Endodermal cell (in vitro differentiated cells): ENCODE results near the gene ACTL8. TPM values are rescaled to one million over a fixed set of nuclear protein-coding genes. Genes with fewer than 3 reads are reported as not detected.

ENCODE experiments used
- DNase-seq: peaks from one replicate; pipeline ENCODE4 v3.0.0-alpha.2; 2017
- H3K27ac ChIP-seq: 2 replicates; pipeline ENCODE4 v1.5.1; 2013; ENCODE audit warnings: mild to moderate bottlenecking, low read depth, low read length, moderate library complexity
- H3K27me3 ChIP-seq: 2 replicates; pipeline ENCODE4 v1.6.1; 2013; ENCODE audit warnings: mild to moderate bottlenecking, low read length, moderate library complexity; ENCODE audit not compliant: insufficient read depth, control insufficient read depth, poor library complexity, severe bottlenecking
- H3K36me3 ChIP-seq: 2 replicates; pipeline ENCODE4 v1.7.0; 2013; ENCODE audit warnings: mild to moderate bottlenecking, low read length, moderate library complexity; ENCODE audit not compliant: control insufficient read depth, insufficient read depth
- H3K4me1 ChIP-seq: one replicate; pipeline ENCODE4 v1.7.0; 2013; ENCODE audit warnings: low read length; ENCODE audit not compliant: control insufficient read depth, insufficient read depth
- H3K4me3 ChIP-seq: 2 replicates; pipeline ENCODE4 v1.5.1; 2013; ENCODE audit warnings: mild to moderate bottlenecking, low read length, moderate library complexity
- H3K9ac ChIP-seq: 2 replicates; pipeline ENCODE4 v1.6.1; 2013; ENCODE audit warnings: mild to moderate bottlenecking, low read length, moderate library complexity; ENCODE audit not compliant: poor library complexity, severe bottlenecking; ENCODE audit errors: extremely low read depth
- H3K9me3 ChIP-seq: 2 replicates; pipeline ENCODE4 v1.6.1; 2013; ENCODE audit warnings: mild to moderate bottlenecking, low read length, moderate library complexity; ENCODE audit not compliant: control insufficient read depth
- H3K27ac Mint-ChIP-seq: 2 replicates; pipeline ENCODE4 v1.8.0; 2020; ENCODE audit warnings: mixed read lengths
- H3K27me3 Mint-ChIP-seq: 2 replicates; pipeline ENCODE4 v1.8.0; 2021; ENCODE audit warnings: mild to moderate bottlenecking, mixed read lengths; ENCODE audit not compliant: insufficient read depth
- H3K36me3 Mint-ChIP-seq: 2 replicates; pipeline ENCODE4 v1.8.0; 2020; ENCODE audit warnings: low read depth, mixed read lengths
- H3K4me1 Mint-ChIP-seq: 2 replicates; pipeline ENCODE4 v1.8.0; 2020; ENCODE audit warnings: mixed read lengths
- H3K4me3 Mint-ChIP-seq: 2 replicates; pipeline ENCODE4 v1.8.0; 2020; ENCODE audit warnings: mild to moderate bottlenecking, moderate library complexity, mixed read lengths
- H3K9me3 Mint-ChIP-seq: 2 replicates; pipeline ENCODE4 v1.8.0; 2020; ENCODE audit warnings: mild to moderate bottlenecking, mixed read lengths
- CTCF ChIP-seq: fragments of 200-600 bp; sonication (generic); conservative IDR thresholded peaks from 2 replicates; pipeline ENCODE4 v1.5.0; 2021; ENCODE audit warnings: antibody characterized with exemption, mild to moderate bottlenecking
- WGBS, 2 experiments: methylation state at CpG; one replicate each; pipeline versions ENCODE4 v1.1.5 to v1.1.7; 2013; ENCODE audit warnings: missing lambda C conversion rate in 2 of 2, mixed read lengths in 1 of 2; ENCODE audit not compliant: insufficient coverage in 1 of 2, insufficient read length in 1 of 2; 5-methylcytosine and 5-hydroxymethylcytosine counted together
- long read RNA-seq, 4 experiments: library from polyadenylated mRNA in 2 of 4; library from RNA in 1 of 4; library from capped mRNA in 1 of 4; stranded (forward) in 3 of 4; unstranded in 1 of 4; transcript quantifications; one replicate each; pipeline ENCODE4 v2.0.0, GENCODE V29; 2020 to 2021; ENCODE audit warnings: inconsistent platforms in 1 of 4
- polyA plus RNA-seq, 2 experiments: library from polyadenylated mRNA; stranded (reverse); fragments of 50-300 nt; gene quantifications; one replicate each; pipeline ENCODE4 v1.2.3, GENCODE V29; 2013
- total RNA-seq, 2 donors: library from RNA; stranded (reverse); fragmentation: NEBNext Ultra II Directional in 1 of 2; extraction: Animal tissue kit (Norgen Biotek cat#: 25700) in 1 of 2; gene quantifications; 2 replicates in 1 of 2; 3 replicates in 1 of 2; pipeline ENCODE4 v1.2.1, GENCODE V29; 2021

ACTL8 gene
- total RNA-seq = not detected
- polyA plus RNA-seq (2013, experiment 1 of 2) = not detected
- not detected for polyA plus RNA-seq (2013, experiment 2 of 2)
- long read RNA-seq, experiment 1 = 0 reads
- long read RNA-seq, experiment 2 = 0 reads
- long read RNA-seq, experiment 3, partial matches to known transcripts = 0 of 1 reads
- long read RNA-seq, experiment 3, other reads (novel, unspliced or antisense) = 0 of 1 reads
- long read RNA-seq, experiment 4 = 0 reads

GRCh38 chr1:17755120-17755519 is at the start of gene ACTL8:
Gene ACTL8 (plus strand): TSS chr1:17755333. CDS start chr1:17823009, 67,676 bp downstream.
- WGBS, 2 experiments = 63 to 67% methylated on average over 11 to 12 of the region's 12 CpGs
- Histone ChIP-seq H3K27ac (no peak within 1 kb of the TSS), H3K9ac (no peak within 1 kb of the TSS), H3K9me3 (peaks cover 48% of the 10 kb centered on the region), H3K4me3 (no peak within 1 kb of the TSS), H3K27me3 (no peaks in the 10 kb centered on the region), H3K4me1 (no peaks in the 10 kb centered on the region), H3K36me3 (no peaks in the 10 kb centered on the region)
- Mint-ChIP-seq H3K36me3 (peaks cover 2% of the 10 kb centered on the region), H3K27ac (no peak within 1 kb of the TSS), H3K27me3 (peaks cover 8% of the 10 kb centered on the region), H3K4me3 (no peak within 1 kb of the TSS), H3K9me3 (peaks cover 65% of the 10 kb centered on the region), H3K4me1 (no peaks in the 10 kb centered on the region)
- peak; percentile 59 for TF ChIP-seq CTCF
- DNase-seq = no peak

- Histone ChIP-seq H3K9ac (no peak overlapping the region), H3K4me1 (peaks cover 3% of the 10 kb centered on the region), H3K36me3 (no peaks in the 10 kb centered on the region), H3K4me3 (no peak overlapping the region), H3K27me3 (peaks cover 90% of the 10 kb centered on the region), H3K9me3 (peaks cover 24% of the 10 kb centered on the region), H3K27ac (no peak overlapping the region)
- no peak overlapping the region for H3K4me3 Mint-ChIP-seq
- peaks cover 93% of the 10 kb centered on the region for H3K27me3 Mint-ChIP-seq
- no peak for TF ChIP-seq CTCF
- H3K4me1 Mint-ChIP-seq = peaks cover 9% of the 10 kb centered on the region
- peaks cover 3% of the 10 kb centered on the region for H3K36me3 Mint-ChIP-seq
- DNase-seq = no peak
- peaks cover 25% of the 10 kb centered on the region for H3K9me3 Mint-ChIP-seq
- 80 to 100% methylated on average over 1 to 10 of the region's 10 CpGs for WGBS, 2 experiments
- no peak overlapping the region for H3K27ac Mint-ChIP-seq
Observed at GRCh38 chr1:17706445-17706844, 48.7 kb upstream of the ACTL8 start.

GRCh38 chr1:17709981-17710380 is 45.2 kb upstream of the ACTL8 start:
- Histone ChIP-seq H3K27ac (no peak overlapping the region), H3K4me1 (no peaks in the 10 kb centered on the region), H3K9me3 (peaks cover 25% of the 10 kb centered on the region), H3K36me3 (no peaks in the 10 kb centered on the region), H3K9ac (no peak overlapping the region), H3K27me3 (peaks cover 93% of the 10 kb centered on the region), H3K4me3 (no peak overlapping the region)
- no peak overlapping the region for H3K27ac Mint-ChIP-seq
- H3K4me3 Mint-ChIP-seq = no peak overlapping the region
- 89 to 100% methylated on average over 3 of the region's 3 CpGs for WGBS, 2 experiments
- H3K9me3 Mint-ChIP-seq = peaks cover 29% of the 10 kb centered on the region
- H3K27me3 Mint-ChIP-seq = peaks cover 92% of the 10 kb centered on the region
- TF ChIP-seq CTCF = no peak
- H3K36me3 Mint-ChIP-seq = peaks cover 3% of the 10 kb centered on the region
- DNase-seq = no peak
- H3K4me1 Mint-ChIP-seq = no peaks in the 10 kb centered on the region
